ENCODE data around the gene HS6ST1.

DNA sequence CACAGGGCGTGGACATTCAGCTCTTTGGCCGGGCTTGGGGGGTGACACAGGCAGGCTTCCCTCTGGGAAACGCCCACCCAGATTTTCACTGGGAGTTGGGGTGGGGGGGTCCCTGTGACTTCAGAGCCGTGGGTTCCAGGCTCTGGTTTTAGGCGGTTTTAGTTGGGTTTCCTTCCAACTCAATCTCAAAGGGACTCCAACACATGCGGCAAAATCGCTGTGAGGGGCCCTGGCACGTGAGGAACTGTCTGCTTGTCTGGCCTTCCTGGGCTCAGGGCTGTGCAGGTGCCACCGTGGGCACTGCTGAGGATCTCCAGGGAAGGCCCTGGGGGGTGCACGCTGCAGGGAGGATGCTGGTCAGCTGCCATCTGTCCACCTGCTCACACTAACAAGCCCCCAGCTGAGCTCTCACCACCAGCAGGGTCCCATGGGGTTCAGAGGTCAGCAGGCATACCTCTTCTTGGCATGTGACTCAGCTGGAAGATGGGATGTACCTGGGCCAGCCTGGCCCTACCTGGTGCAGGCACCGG, 11.7 kb downstream of the HS6ST1 start:
- TF ChIP-seq, protein P1, sequence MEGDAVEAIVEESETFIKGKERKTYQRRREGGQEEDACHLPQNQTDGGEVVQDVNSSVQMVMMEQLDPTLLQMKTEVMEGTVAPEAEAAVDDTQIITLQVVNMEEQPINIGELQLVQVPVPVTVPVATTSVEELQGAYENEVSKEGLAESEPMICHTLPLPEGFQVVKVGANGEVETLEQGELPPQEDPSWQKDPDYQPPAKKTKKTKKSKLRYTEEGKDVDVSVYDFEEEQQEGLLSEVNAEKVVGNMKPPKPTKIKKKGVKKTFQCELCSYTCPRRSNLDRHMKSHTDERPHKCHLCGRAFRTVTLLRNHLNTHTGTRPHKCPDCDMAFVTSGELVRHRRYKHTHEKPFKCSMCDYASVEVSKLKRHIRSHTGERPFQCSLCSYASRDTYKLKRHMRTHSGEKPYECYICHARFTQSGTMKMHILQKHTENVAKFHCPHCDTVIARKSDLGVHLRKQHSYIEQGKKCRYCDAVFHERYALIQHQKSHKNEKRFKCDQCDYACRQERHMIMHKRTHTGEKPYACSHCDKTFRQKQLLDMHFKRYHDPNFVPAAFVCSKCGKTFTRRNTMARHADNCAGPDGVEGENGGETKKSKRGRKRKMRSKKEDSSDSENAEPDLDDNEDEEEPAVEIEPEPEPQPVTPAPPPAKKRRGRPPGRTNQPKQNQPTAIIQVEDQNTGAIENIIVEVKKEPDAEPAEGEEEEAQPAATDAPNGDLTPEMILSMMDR (conservative IDR thresholded peaks at IDR 0.05 in 1 of 2, IDR thresholded peaks at IDR 0.05 in 1 of 2; ENCODE audit: low read depth in 1 of 2, low read length in 2 of 2): no peak
- no peak for TF ChIP-seq EZH2 (IDR thresholded peaks at IDR 0.05; ENCODE audit: low read length, missing control alignments)
